Measurements from ENCODE around the gene CCDC141. TPM values are rescaled to one million over a fixed set of nuclear protein-coding genes. Genes with fewer than 3 reads are reported as not detected.
A peak's percentile ranks its signal among the peaks of the same experiment; 100 is the strongest.

The CCDC141 gene
- total and polyA plus RNA-seq, 2 donors (not counting 3 experiments of a cell fraction or from before 2014, with no cell fraction given) = not detected

DNA sequence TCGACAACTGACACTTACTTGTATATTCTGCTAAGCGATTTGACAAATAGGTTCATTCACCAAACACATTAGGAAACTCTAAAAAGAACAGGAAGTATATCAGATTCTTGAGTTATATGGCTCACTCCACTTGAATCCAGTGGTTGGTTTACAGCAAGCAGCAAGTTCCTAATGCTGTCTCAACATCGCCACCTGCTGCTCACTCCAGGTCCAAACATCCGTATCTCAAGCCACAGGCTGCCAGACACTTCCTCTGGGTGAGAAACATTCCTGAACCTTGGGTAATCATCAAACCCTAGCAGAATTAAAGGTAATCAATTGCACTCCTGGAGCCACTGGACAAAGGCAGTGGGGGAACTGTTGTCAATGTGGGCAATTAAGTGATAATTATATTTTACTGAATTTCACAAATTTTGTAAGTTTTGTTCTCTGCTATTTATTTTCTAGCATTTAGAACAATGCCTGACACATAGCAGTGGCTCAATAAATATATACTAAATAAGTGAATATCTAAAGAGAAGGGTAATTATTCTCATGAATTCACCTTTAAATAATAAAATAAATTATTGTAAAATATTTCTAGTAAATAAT, 135.6 kb downstream of the CCDC141 start:
- intact Hi-C loops (cut with micrococcal nuclease) = loop anchor here (1.0 to 10.0 kb wide), 5 partner anchors 23 to 830 kb away; no protein-coding TSS in a partner anchor
- FAIRE-seq = peak; percentile 94

More for the DNA sequence above, 135.6 kb downstream of the CCDC141 start:
- Histone ChIP-seq H2AFZ (ENCODE audit: low read depth, low read length) (no peak overlapping the region), H3K9me1 (replicated peaks; ENCODE audit: control insufficient read depth, extremely low read depth, insufficient read depth, low read length) (no peaks in the 10 kb centered on the region), H4K20me1 (replicated peaks; ENCODE audit: control insufficient read depth, extremely low read depth, insufficient read depth, low read length) (no peaks in the 10 kb centered on the region), H3K27ac (ENCODE audit: insufficient read depth, low read depth, low read length) (no peak overlapping the region), H3K4me2 (ENCODE audit: insufficient read depth, low read length) (no peak overlapping the region), H3K27me3 (ENCODE audit: control insufficient read depth in 2 of 2, insufficient read depth in 2 of 2, low read length in 2 of 2) (peaks cover 0 to 10% of the 10 kb centered on the region in 2 experiments), H3K4me1 (ENCODE audit: control insufficient read depth, extremely low read depth, insufficient read depth, low read length) (peaks cover 2% of the 10 kb centered on the region), H3K9me3 (replicated peaks; ENCODE audit: control insufficient read depth, insufficient read depth, low read length) (no peaks in the 10 kb centered on the region), H3K4me3 (replicated peaks in 1 of 3; ENCODE audit: insufficient read depth in 1 of 3, low read depth in 1 of 3, low read length in 3 of 3) (no peak overlapping the region), H3K9ac (replicated peaks; ENCODE audit: extremely low read depth, insufficient read depth, low read length) (no peak overlapping the region), H3K36me3 (ENCODE audit: control insufficient read depth in 2 of 2, extremely low read depth in 1 of 2, insufficient read depth in 2 of 2, low read length in 2 of 2) (no peaks in the 10 kb centered on the region), H3K79me2 (ENCODE audit: control insufficient read depth, insufficient read depth, low read length) (no peaks in the 10 kb centered on the region)
- TF ChIP-seq, protein P1, sequence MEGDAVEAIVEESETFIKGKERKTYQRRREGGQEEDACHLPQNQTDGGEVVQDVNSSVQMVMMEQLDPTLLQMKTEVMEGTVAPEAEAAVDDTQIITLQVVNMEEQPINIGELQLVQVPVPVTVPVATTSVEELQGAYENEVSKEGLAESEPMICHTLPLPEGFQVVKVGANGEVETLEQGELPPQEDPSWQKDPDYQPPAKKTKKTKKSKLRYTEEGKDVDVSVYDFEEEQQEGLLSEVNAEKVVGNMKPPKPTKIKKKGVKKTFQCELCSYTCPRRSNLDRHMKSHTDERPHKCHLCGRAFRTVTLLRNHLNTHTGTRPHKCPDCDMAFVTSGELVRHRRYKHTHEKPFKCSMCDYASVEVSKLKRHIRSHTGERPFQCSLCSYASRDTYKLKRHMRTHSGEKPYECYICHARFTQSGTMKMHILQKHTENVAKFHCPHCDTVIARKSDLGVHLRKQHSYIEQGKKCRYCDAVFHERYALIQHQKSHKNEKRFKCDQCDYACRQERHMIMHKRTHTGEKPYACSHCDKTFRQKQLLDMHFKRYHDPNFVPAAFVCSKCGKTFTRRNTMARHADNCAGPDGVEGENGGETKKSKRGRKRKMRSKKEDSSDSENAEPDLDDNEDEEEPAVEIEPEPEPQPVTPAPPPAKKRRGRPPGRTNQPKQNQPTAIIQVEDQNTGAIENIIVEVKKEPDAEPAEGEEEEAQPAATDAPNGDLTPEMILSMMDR (IDR thresholded peaks at IDR 0.05; ENCODE audit: extremely low read depth in 1 of 2, insufficient read depth in 1 of 2, low read depth in 1 of 2, low read length in 2 of 2) = peak; percentile 79 to 88
- TF ChIP-seq JUN (IDR thresholded peaks at IDR 0.05; ENCODE audit: borderline replicate concordance, insufficient read depth, insufficient read length, low read depth) (no peak), POLR2A (IDR thresholded peaks at IDR 0.05; ENCODE audit: low read depth, low read length) (no peak), FOS (IDR thresholded peaks at IDR 0.05; ENCODE audit: borderline replicate concordance, insufficient read depth, low read length) (peak; percentile 5), GATA2 (IDR thresholded peaks at IDR 0.05; ENCODE audit: insufficient read depth, insufficient read length, low read depth, low read length) (no peak)
- DNase-seq (ENCODE audit: low read depth, low spot score) = peak; percentile 88
- dilution Hi-C loops (cut with MboI; ENCODE audit: extremely low pct_ligation_motif_present, low sequenced_read_pairs) = loop anchor here (25.0 kb wide), 1 partner anchor 102 kb away; the partner anchor contains the start of gene TTN
- no TSS peak for BruUV-seq (replicated peaks)
- POLR2A ChIA-PET = no interaction called here
- CTCF ChIA-PET = interaction anchor here (1.2 to 6.2 kb wide), 6 partner anchors 9 to 153 kb away, joined by 3 to 94 read pairs (median 6); no protein-coding TSS in a partner anchor

All from endothelial cell of umbilical vein (primary cell).